ENCODE results near the gene RAB9A.
"Not testable (repeated sequence)": the region's sequence is repeated elsewhere in the genome, so short reads cannot be mapped to it uniquely, and the experiment has no call there.

Gene RAB9A

GRCh38 chrX:13721819-13722519 is 33.0 kb downstream of the RAB9A start:
- H3K9me3 ChIP-seq (ENCODE audit: control insufficient read depth, low read length) = no peaks in the 10 kb centered on the region
- H3K27me3 ChIP-seq (ENCODE audit: control insufficient read depth, insufficient read depth, low read length) = no peaks in the 10 kb centered on the region
- no peak overlapping the region for H3K4me3 ChIP-seq (ENCODE audit: low read depth, low read length)
- peak overlapping the region; percentile 38 for H3K4me2 ChIP-seq (ENCODE audit: low read length)
- no peak for TF ChIP-seq CTCF (IDR thresholded peaks at IDR 0.05)
- peaks cover 7% of the 10 kb centered on the region for H3K79me2 ChIP-seq
- H3K27ac ChIP-seq = peak overlapping the region; percentile 37
- H2AFZ ChIP-seq = no peak overlapping the region
- H3K36me3 ChIP-seq (ENCODE audit: control insufficient read depth, insufficient read depth, low read length) = no peaks in the 10 kb centered on the region
- no peak overlapping the region for H3K9ac ChIP-seq
- peaks cover 5% of the 10 kb centered on the region for H3K4me1 ChIP-seq

GRCh38 chrX:13724878-13725277 is 36.0 kb downstream of the RAB9A start:
- H3K79me2 ChIP-seq; H3K9me3 ChIP-seq (ENCODE audit: control insufficient read depth, low read length); H3K4me2 ChIP-seq (ENCODE audit: low read length); H3K4me3 ChIP-seq (ENCODE audit: low read depth, low read length); H3K27ac ChIP-seq; H3K4me1 ChIP-seq; H3K36me3 ChIP-seq (ENCODE audit: control insufficient read depth, insufficient read depth, low read length); H3K9ac ChIP-seq; H3K27me3 ChIP-seq (ENCODE audit: control insufficient read depth, insufficient read depth, low read length); H2AFZ ChIP-seq: not testable (repeated sequence)

DNA sequence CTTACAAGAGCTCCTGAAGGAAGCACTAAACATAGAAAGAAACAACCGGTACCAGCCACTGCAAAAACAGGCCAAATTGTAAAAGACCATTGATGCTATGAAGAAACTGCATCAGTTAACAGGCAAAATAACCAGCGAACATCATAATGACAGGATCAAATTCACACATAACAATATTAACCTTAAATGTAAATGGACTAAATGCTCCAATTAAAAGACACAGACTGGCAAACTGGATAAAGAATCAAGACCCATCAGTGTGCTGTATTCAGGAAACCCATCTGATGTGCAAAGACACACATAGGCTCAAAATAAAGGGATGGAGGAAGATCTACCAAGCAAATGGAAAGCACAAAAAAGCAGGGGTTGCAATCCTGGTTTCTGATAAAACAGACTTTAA is 37.7 kb downstream of the RAB9A start:
- not testable (repeated sequence) for H3K36me3 ChIP-seq (ENCODE audit: control insufficient read depth, insufficient read depth, low read length); H3K27ac ChIP-seq; H2AFZ ChIP-seq; H3K79me2 ChIP-seq; H3K4me2 ChIP-seq (ENCODE audit: low read length); H3K9ac ChIP-seq; H3K9me3 ChIP-seq (ENCODE audit: control insufficient read depth, low read length); H3K27me3 ChIP-seq (ENCODE audit: control insufficient read depth, insufficient read depth, low read length); H3K4me1 ChIP-seq; H3K4me3 ChIP-seq (ENCODE audit: low read depth, low read length)

DNA sequence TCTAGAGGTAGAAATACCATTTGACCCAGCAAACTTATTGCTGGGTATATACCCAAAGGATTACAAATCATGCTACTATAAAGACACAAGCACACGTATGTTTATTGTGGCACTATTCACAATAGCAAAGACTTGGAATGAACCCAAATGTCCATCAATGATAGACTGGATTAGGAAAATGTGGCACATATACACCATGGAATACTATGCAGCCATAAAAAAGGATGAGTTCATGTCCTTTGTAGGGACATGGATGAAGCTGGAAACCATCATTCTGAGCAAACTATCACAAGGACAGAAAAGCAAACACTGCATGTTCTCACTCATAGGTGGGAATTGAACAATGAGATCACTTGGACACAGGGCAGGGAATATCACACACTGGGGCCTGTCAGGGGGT is 41.6 kb downstream of the RAB9A start:
- H3K4me3 ChIP-seq (ENCODE audit: low read depth, low read length); H3K4me1 ChIP-seq; H3K27me3 ChIP-seq (ENCODE audit: control insufficient read depth, insufficient read depth, low read length); H3K9ac ChIP-seq; H3K4me2 ChIP-seq (ENCODE audit: low read length); H3K79me2 ChIP-seq; H3K27ac ChIP-seq; H3K36me3 ChIP-seq (ENCODE audit: control insufficient read depth, insufficient read depth, low read length); H3K9me3 ChIP-seq (ENCODE audit: control insufficient read depth, low read length); H2AFZ ChIP-seq: not testable (repeated sequence)

- no peaks in the 10 kb centered on the region for H3K9me3 ChIP-seq (ENCODE audit: control insufficient read depth, low read length)
- H2AFZ ChIP-seq = no peak overlapping the region
- H3K36me3 ChIP-seq (ENCODE audit: control insufficient read depth, insufficient read depth, low read length) = no peaks in the 10 kb centered on the region
- H3K79me2 ChIP-seq = peaks cover 3% of the 10 kb centered on the region
- H3K4me2 ChIP-seq (ENCODE audit: low read length) = no peak overlapping the region
- no peak for TF ChIP-seq CTCF (IDR thresholded peaks at IDR 0.05)
- no peak overlapping the region for H3K27ac ChIP-seq
- H3K4me3 ChIP-seq (ENCODE audit: low read depth, low read length) = no peak overlapping the region
- H3K4me1 ChIP-seq = no peaks in the 10 kb centered on the region
- no peak overlapping the region for H3K9ac ChIP-seq
- no peaks in the 10 kb centered on the region for H3K27me3 ChIP-seq (ENCODE audit: control insufficient read depth, insufficient read depth, low read length)
Observed at GRCh38 chrX:13732246-13733067, 43.5 kb downstream of the RAB9A start.

DNA sequence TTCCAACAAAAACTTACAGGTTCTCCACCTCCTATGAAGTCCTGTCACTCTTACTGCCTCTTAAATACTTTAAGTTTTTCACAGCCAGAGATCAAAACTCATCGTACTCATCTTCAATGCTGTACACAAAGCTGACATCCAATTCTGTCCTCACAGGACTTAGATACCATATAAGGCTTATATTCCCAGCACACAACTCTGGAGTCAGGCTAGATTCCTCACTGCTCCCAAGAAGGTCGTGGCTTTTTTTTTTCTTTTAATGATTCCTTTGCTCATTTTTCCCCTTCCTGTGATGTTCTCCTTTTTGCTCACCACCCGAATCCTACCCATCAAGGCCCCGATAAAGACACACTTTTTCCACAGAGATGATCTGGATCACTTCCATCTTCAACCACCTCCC is 44.6 kb downstream of the RAB9A start:
- no peaks in the 10 kb centered on the region for H3K36me3 ChIP-seq (ENCODE audit: control insufficient read depth, insufficient read depth, low read length)
- H3K4me3 ChIP-seq (ENCODE audit: low read depth, low read length) = peak overlapping the region; percentile 76
- peaks cover 3% of the 10 kb centered on the region for H3K79me2 ChIP-seq
- H3K4me2 ChIP-seq (ENCODE audit: low read length) = peak overlapping the region; percentile 72
- H3K9ac ChIP-seq = no peak overlapping the region
- H3K27ac ChIP-seq = peak overlapping the region; percentile 98
- H2AFZ ChIP-seq = peak overlapping the region; percentile 86
- H3K9me3 ChIP-seq (ENCODE audit: control insufficient read depth, low read length) = no peaks in the 10 kb centered on the region
- no peaks in the 10 kb centered on the region for H3K4me1 ChIP-seq
- no peak for TF ChIP-seq CTCF (IDR thresholded peaks at IDR 0.05)
- H3K27me3 ChIP-seq (ENCODE audit: control insufficient read depth, insufficient read depth, low read length) = no peaks in the 10 kb centered on the region

Measured in parathyroid adenoma (tissue), 2 donors.